Right cardiac atrium (tissue), 5 donors: ENCODE data around the gene NCK2. TPM values are rescaled to one million over a fixed set of nuclear protein-coding genes. Genes with fewer than 3 reads are reported as not detected.
"Not testable (repeated sequence)": the region's sequence is repeated elsewhere in the genome, so short reads cannot be mapped to it uniquely, and the experiment has no call there.

Experiments used
- ATAC-seq, 2 donors: fragments of 200-7000 bp; cut with Tn5 transposase; one replicate each; pipeline versions ENCODE4 v1.8.0 to v1.9.1; 2020; ENCODE audit warnings: moderate library complexity in 2 of 2, mild to moderate bottlenecking in 1 of 2
- DNase-seq, 3 donors: peaks; one replicate each; pipeline ENCODE4 v3.0.0-alpha.2; 2020
- H3K27ac ChIP-seq: one replicate; pipeline ENCODE4 v1.5.1; 2013; ENCODE audit warnings: mild to moderate bottlenecking, low read length, control low read depth, moderate library complexity
- H3K27me3 ChIP-seq: one replicate; pipeline ENCODE4 v1.6.1; 2013; ENCODE audit not compliant: control insufficient read depth, insufficient read depth
- H3K4me1 ChIP-seq: one replicate; pipeline ENCODE4 v1.6.1; 2013; ENCODE audit warnings: low read length; ENCODE audit not compliant: control insufficient read depth, insufficient read depth
- H3K4me3 ChIP-seq: one replicate; pipeline ENCODE4 v1.5.1; 2013; ENCODE audit warnings: low read length, control low read depth
- H3K9me3 ChIP-seq: one replicate; pipeline ENCODE4 v1.6.1; 2013; ENCODE audit warnings: low read length; ENCODE audit not compliant: control insufficient read depth
- WGBS: extraction: QIAGEN DNeasy Blood & Tissue Kit; methylation state at CpG from one replicate; pipeline ENCODE4 v1.1.7; 2013; 5-methylcytosine and 5-hydroxymethylcytosine counted together
- intact Hi-C, 4 donors: fragments of 100-400 bp; cut with DNase I; formaldehyde crosslinking; loops; one replicate each; pipeline versions ENCODE4 v1.11.0 to v1.14.0; 2022 to 2023
- polyA plus RNA-seq: library from polyadenylated mRNA; stranded (reverse); fragments of 200-250 nt; gene quantifications from one replicate; pipeline ENCODE4 v1.2.3, GENCODE V29; 2013
- total RNA-seq, 4 donors: library from RNA; stranded (reverse); fragmentation: NEBNext Ultra II Directional; extraction: Animal tissue kit (Norgen Biotek cat#: 25700); gene quantifications; one replicate each; pipeline ENCODE4 v1.2.1, GENCODE V29; 2021
- donor health status: healthy with polysubstance abuse.
- donor health status: DM: no; HTN: yes; CAD: no.
- donor health status: DM: no; HTN: no; CAD: no.
- donor health status: DM: no; HTN: yes; CAD: no; lungs with severe emphysema.
- donor health status: DM: yes; HTN: yes; CAD: no.

The NCK2 gene
- total and polyA plus RNA-seq, 5 donors = 29.9 to 39.5 (median 31.1) TPM

DNA sequence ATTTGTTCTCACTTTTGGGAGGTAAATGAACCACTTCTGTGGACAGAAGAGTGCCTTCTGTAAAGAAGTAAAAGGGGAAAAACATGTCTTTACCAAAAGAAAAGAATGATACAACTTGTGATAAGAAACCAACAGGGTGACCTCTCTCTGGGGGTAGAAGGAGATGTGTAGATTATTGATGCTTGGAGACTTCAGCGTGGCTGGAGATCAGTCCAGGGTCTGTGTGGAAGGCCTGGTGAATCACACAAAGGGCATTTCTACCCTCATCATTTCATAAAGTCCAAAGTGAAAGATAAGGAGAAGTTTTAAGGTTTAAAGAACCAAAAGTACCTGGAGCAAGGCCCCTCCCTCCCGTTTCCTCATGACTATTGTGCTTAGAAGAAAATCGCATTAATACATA lies 142.5 kb downstream of the NCK2 start:
- intact Hi-C loops = no loop called here
- no peak for DNase-seq
- Histone ChIP-seq H3K27me3 (no peaks in the 10 kb centered on the region), H3K27ac (no peak overlapping the region), H3K4me1 (peaks cover 9% of the 10 kb centered on the region), H3K9me3 (no peaks in the 10 kb centered on the region), H3K4me3 (no peak overlapping the region)
- WGBS = 90% methylated on average over 3 of the region's 3 CpGs
- no peak for ATAC-seq

DNA sequence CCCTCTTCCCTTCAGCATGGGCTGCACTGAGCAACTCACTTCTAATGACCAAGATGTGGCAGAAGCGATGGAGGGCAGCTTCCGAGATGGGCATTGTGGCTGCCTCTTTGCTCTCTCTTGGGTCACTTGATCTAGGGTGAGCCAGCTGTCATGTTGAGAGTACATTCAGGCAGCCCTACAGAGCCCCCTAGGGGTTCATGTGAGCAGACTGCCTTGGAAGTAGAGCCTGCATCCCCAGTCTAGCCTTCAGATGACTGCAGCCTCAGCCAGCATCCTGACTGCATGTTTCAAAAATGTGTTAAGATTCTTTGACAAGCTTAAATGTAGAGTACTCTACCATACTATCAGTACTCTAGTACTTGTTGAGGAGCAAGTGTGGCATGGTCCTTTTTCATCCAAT lies 143.9 kb downstream of the NCK2 start:
- DNase-seq (peak in 1 of 3 donors; percentile 25), ATAC-seq (no peak)
- Histone ChIP-seq H3K4me3 (no peak overlapping the region), H3K4me1 (peaks cover 7% of the 10 kb centered on the region), H3K27ac (no peak overlapping the region), H3K27me3 (no peaks in the 10 kb centered on the region), H3K9me3 (no peaks in the 10 kb centered on the region)
- intact Hi-C loops = no loop called here
- 98% methylated on average over 2 of the region's 2 CpGs for WGBS

- peaks cover 4% of the 10 kb centered on the region for H3K4me1 ChIP-seq
- no peak overlapping the region for H3K27ac ChIP-seq
- ATAC-seq = no peak
- WGBS = 80% methylated on average over 3 of the region's 3 CpGs
- DNase-seq = no peak
- H3K4me3 ChIP-seq = no peak overlapping the region
- no peaks in the 10 kb centered on the region for H3K27me3 ChIP-seq
- intact Hi-C loops = no loop called here
- no peaks in the 10 kb centered on the region for H3K9me3 ChIP-seq
Observed at GRCh38 chr2:105889046-105889445, 144.3 kb downstream of the NCK2 start.

DNA sequence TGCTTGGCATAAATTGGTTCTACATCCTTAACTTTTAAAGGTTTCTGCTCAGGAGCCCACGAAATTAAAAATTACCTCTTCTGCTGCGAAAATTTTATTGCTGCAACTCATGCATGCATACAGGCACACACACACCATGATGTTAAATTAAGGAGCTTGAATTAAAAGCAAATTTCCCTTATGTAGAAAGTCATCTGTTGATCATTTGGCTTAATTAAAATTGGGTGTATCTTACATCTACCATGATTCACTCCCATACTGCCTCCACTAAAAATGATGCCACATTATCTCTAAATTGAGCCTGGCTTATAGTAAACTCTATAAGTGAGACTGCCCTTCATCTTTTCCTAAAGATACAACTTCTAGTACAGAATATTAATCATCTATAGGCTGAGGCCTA lies 145.4 kb downstream of the NCK2 start:
- intact Hi-C loops = no loop called here
- Histone ChIP-seq H3K27me3 (no peaks in the 10 kb centered on the region), H3K4me3 (no peak overlapping the region), H3K27ac (no peak overlapping the region), H3K9me3 (no peaks in the 10 kb centered on the region), H3K4me1 (peaks cover 2% of the 10 kb centered on the region)
- 51% methylated on average over 2 of the region's 2 CpGs for WGBS
- ATAC-seq (no peak), DNase-seq (no peak)

- H3K27me3 ChIP-seq = no peaks in the 10 kb centered on the region
- intact Hi-C loops = no loop called here
- ATAC-seq = no peak
- H3K4me3 ChIP-seq = no peak overlapping the region
- no peak overlapping the region for H3K27ac ChIP-seq
- H3K9me3 ChIP-seq = no peaks in the 10 kb centered on the region
- H3K4me1 ChIP-seq = peaks cover 2% of the 10 kb centered on the region
- 93% methylated on average over 10 of the region's 10 CpGs for WGBS
- peak in 1 of 3 donors; percentile 6 for DNase-seq
Observed at GRCh38 chr2:105890856-105891255, 146.1 kb downstream of the NCK2 start.

- DNase-seq (peak in 2 of 3 donors; percentile 42 to 59), ATAC-seq (no peak)
- intact Hi-C loops = no loop called here
- Histone ChIP-seq H3K9me3 (no peaks in the 10 kb centered on the region), H3K4me1 (no peaks in the 10 kb centered on the region), H3K4me3 (no peak overlapping the region), H3K27ac (no peak overlapping the region), H3K27me3 (no peaks in the 10 kb centered on the region)
- 95% methylated on average over 51 of the region's 51 CpGs for WGBS
Observed at GRCh38 chr2:105893011-105893995, 148.6 kb downstream of the NCK2 start.

DNA sequence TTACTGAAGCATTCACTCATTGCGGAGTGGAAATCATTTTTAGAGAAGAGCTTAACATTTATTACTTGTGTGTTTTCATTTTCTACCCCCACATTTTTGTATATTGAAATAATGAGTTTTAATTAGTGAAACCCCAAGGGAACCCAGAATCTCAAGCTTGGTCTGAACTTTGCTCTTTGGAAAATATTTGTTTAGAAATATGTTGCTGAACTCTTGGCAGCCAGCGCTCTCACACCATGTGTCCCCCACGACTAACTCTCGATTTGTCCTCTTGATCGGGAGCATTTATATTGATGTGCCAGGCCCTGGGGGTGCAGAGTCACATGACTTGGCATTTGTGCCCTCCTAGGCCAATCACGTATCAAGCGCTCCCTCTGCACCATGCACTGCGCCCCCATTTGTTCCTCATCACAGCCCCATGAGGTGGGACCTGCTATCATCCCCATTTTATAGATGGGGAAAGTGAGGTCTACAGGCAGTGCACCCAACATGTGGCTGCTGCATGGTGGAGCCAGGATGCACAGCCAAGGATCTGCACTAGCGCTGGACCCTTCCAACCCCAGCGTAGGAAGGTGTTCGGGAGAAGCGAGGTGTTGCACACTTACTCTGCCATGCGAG lies 149.7 kb downstream of the NCK2 start:
- 87% methylated on average over 13 of the region's 13 CpGs for WGBS
- H3K4me3 ChIP-seq = no peak overlapping the region
- ATAC-seq (no peak), DNase-seq (no peak)
- intact Hi-C loops = no loop called here
- no peaks in the 10 kb centered on the region for H3K9me3 ChIP-seq
- H3K4me1 ChIP-seq = no peaks in the 10 kb centered on the region
- H3K27ac ChIP-seq = no peak overlapping the region
- H3K27me3 ChIP-seq = no peaks in the 10 kb centered on the region

DNA sequence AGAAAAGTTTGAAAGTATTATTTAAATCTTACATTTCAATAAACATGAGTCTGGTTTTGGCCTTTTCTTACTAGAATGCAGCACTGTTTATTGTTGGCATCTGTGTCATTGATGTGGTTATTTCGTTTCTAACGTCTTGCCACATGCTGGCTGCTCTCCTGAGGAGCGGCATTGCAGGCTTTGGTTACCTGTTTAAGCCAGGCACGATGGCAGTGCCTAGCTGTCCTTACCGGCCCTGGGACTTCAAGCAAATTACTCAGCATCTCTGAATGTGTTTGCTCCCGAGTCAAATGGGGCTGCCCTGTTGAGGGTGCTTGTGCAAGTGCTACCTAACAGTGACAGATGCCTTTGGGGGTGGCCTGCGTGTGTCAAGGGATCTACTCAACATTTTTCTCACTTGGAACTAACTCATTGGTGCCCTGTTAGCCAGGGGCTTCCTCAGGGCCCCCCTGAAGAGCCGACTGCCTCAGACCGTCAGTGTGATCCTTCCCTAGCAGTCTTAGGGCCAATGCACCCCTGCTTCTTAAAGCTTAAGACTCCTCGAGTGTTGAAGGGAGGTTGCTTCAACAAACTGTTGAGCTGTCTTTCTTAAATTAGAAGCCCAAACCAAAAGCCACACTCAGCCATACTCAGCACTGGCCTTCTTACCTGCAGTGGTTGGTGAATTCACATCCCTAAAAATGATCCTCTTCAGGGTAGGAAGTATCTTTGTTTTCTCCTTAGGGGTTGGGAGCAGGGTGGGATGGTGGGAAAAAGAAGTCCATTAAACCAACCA lies 151.5 kb downstream of the NCK2 start:
- Histone ChIP-seq H3K27me3 (no peaks in the 10 kb centered on the region), H3K4me1 (no peaks in the 10 kb centered on the region), H3K4me3 (no peak overlapping the region), H3K27ac (no peak overlapping the region), H3K9me3 (no peaks in the 10 kb centered on the region)
- DNase-seq = no peak
- 92% methylated on average over 10 of the region's 10 CpGs for WGBS
- intact Hi-C loops = no loop called here
- ATAC-seq = no peak

GRCh38 chr2:105896765-105897163 lies 152.1 kb downstream of the NCK2 start:
- Histone ChIP-seq H3K4me1 (no peaks in the 10 kb centered on the region), H3K27ac (no peak overlapping the region), H3K27me3 (no peaks in the 10 kb centered on the region), H3K9me3 (no peaks in the 10 kb centered on the region), H3K4me3 (no peak overlapping the region)
- WGBS = 94% methylated on average over 4 of the region's 4 CpGs
- DNase-seq (no peak), ATAC-seq (no peak)
- intact Hi-C loops = no loop called here

DNA sequence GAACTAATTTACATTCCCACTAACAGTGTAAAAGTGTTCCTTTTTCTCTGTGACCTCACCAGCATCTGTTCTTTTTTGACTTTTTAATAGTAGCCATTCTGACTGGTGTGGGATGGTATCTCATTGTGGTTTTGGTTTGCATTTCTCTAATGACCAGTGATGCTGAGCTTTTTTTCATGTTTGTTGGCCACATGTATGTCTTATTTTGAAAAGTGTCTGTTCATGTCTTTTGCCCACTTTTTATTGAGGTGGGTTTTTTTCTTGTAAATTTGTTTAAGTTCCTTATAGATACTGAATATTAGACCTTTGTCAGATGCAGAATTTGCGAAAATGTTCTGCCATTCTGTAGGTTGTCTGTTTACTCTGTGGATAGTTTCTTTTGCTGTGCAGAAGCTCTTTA lies 153.0 kb downstream of the NCK2 start:
- H3K9me3 ChIP-seq, H3K27ac ChIP-seq, H3K4me1 ChIP-seq, H3K4me3 ChIP-seq, DNase-seq, ATAC-seq, H3K27me3 ChIP-seq, intact Hi-C loops: not testable (repeated sequence)
- 100% methylated on average over 1 of the region's 1 CpG for WGBS
